K562 (cell line): ENCODE results near the gene SMIM21.

ENCODE experiments used
- CTCF ChIP-seq, 3 experiments: IDR thresholded peaks in 2 of 3; conservative IDR thresholded peaks in 1 of 3; 2 replicates each; pipeline ENCODE4 v1.5.1; 2011 to 2012; ENCODE audit warnings: low read length in 3 of 3, mild to moderate bottlenecking in 3 of 3, control low read depth in 2 of 3, improper control_type of control experiment in 1 of 3, inconsistent platforms in 1 of 3, low read depth in 1 of 3, mixed read lengths in 1 of 3, moderate library complexity in 1 of 3; ENCODE audit not compliant: insufficient read depth in 2 of 3
- FOXJ3 ChIP-seq: sonication (generic); formaldehyde crosslinking; IDR thresholded peaks from 2 replicates; pipeline ENCODE4 v1.4.0; 2020; ENCODE audit warnings: mild to moderate bottlenecking, missing genetic modification reagents
- GATA2 ChIP-seq: sonication (generic); formaldehyde crosslinking; IDR thresholded peaks from 2 replicates; pipeline ENCODE4 v1.4.0; 2020; ENCODE audit warnings: mild to moderate bottlenecking, missing genetic modification reagents
- KLF16 ChIP-seq: IDR thresholded peaks from 2 replicates; pipeline ENCODE4 v1.6.1; 2016; ENCODE audit warnings: antibody characterized with exemption
- MCM7 ChIP-seq, 2 experiments: fragments of 450-650 bp; IDR thresholded peaks; 2 replicates each; pipeline ENCODE4 v1.6.1; 2016 to 2018
- PHF21A ChIP-seq: fragments of 450-650 bp; IDR thresholded peaks from 2 replicates; pipeline ENCODE4 v1.6.1; 2017; ENCODE audit warnings: low read depth, borderline replicate concordance
- POLR2AphosphoS2 ChIP-seq: IDR thresholded peaks from 2 replicates; pipeline ENCODE4 v1.6.1; 2012; ENCODE audit warnings: low read length, improper control_type of control experiment
- ZKSCAN1 ChIP-seq: fragments of 150-350 bp; IDR thresholded peaks from 2 replicates; pipeline ENCODE4 v1.6.1; 2016; ENCODE audit warnings: low read depth, low read length
- ZNF165 ChIP-seq: fragments of 250-450 bp; sonication (Bioruptor Pico); IDR thresholded peaks from 2 replicates; pipeline ENCODE4 v1.4.0; 2020; ENCODE audit warnings: borderline replicate concordance

GRCh38 chr18:75471850-75472249 lies 44.3 kb upstream of the SMIM21 start:
- TF ChIP-seq GATA2 (CRISPR knock-in tag) = no peak
- no peak for TF ChIP-seq KLF16
- TF ChIP-seq MCM7 (IDR thresholded peaks at IDR 0.05) = no peak
- no peak for TF ChIP-seq PHF21A
- no peak for TF ChIP-seq FOXJ3
- TF ChIP-seq POLR2AphosphoS2 = no peak
- TF ChIP-seq CTCF (IDR thresholded peaks at IDR 0.05 in 2 of 3, conservative IDR thresholded peaks at IDR 0.05 in 1 of 3; ENCODE audit: insufficient read depth in 2 of 3, low read depth in 1 of 3, low read length in 3 of 3) = no peak
- no peak for TF ChIP-seq ZKSCAN1
- no peak for TF ChIP-seq ZNF165 (CRISPR knock-in tag)
